HEK293 (cell line): ENCODE results near the gene PIGN.
"Not testable (repeated sequence)": the region's sequence is repeated elsewhere in the genome, so short reads cannot be mapped to it uniquely, and the experiment has no call there.

Source experiments
- CTCF ChIA-PET: fragments of 350-600 bp; formaldehyde crosslinking; extraction: SDS; loops from one replicate; lab custom pipeline; 2021; ENCODE audit warnings: antibody characterized with exemption; lab: Yijun Ruan, JAX
- POLR2A ChIA-PET: fragments of 300-600 bp; formaldehyde crosslinking; extraction: SDS; loops from one replicate; lab custom pipeline; 2020; ENCODE audit warnings: antibody characterized with exemption, inconsistent platforms; lab: Yijun Ruan, JAX
- H3K27ac ChIP-seq: fragments of 200-500 bp; sonication (Bioruptor generic); 2 replicates; pipeline ENCODE4 v1.5.1; 2014; ENCODE audit warnings: low read depth, low read length, control low read depth, inconsistent platforms; ENCODE audit errors: extremely low read depth
- H3K36me3 ChIP-seq, 2 experiments: fragments of 200-500 bp in 1 of 2; sonication (Bioruptor generic) in 1 of 2; 1 replicate in 1 of 2; 2 replicates in 1 of 2; pipeline ENCODE4 v1.5.1; 2014 to 2017; ENCODE audit warnings: inconsistent platforms in 2 of 2, low read length in 2 of 2; ENCODE audit not compliant: control insufficient read depth in 2 of 2, insufficient read depth in 1 of 2
- H3K4me1 ChIP-seq: fragments of 200-500 bp; sonication (Bioruptor generic); 2 replicates; pipeline ENCODE4 v1.5.1; 2014; ENCODE audit warnings: mild to moderate bottlenecking, low read length, inconsistent platforms; ENCODE audit not compliant: control insufficient read depth, insufficient read depth
- H3K4me3 ChIP-seq: 2 replicates; pipeline ENCODE4 v1.5.1; 2011; ENCODE audit warnings: low read depth, mild to moderate bottlenecking, control low read depth, low read length, moderate library complexity
- H3K9me3 ChIP-seq: fragments of 200-500 bp; sonication (Bioruptor generic); 2 replicates; pipeline ENCODE4 v1.5.1; 2014; ENCODE audit warnings: low read depth, low read length, inconsistent platforms; ENCODE audit not compliant: control insufficient read depth, insufficient read depth
- GLI2 ChIP-seq: fragments of 450-650 bp; formaldehyde crosslinking; IDR thresholded peaks from 2 replicates; pipeline ENCODE4; 2017; ENCODE audit warnings: missing biosample characterization, missing genetic modification characterization, low read depth, borderline replicate concordance
- MZF1 ChIP-seq: fragments of 450-650 bp; formaldehyde crosslinking; IDR thresholded peaks from 2 replicates; pipeline ENCODE4 v1.5.1; 2017; ENCODE audit warnings: missing biosample characterization, missing genetic modification characterization, borderline replicate concordance
- ZNF18 ChIP-seq: fragments of 450-650 bp; formaldehyde crosslinking; IDR thresholded peaks from 2 replicates; pipeline ENCODE4 v1.5.1; 2016; ENCODE audit warnings: missing biosample characterization, missing genetic modification characterization
- ZNF211 ChIP-seq: fragments of 450-650 bp; formaldehyde crosslinking; IDR thresholded peaks from 2 replicates; pipeline ENCODE4 v1.5.1; 2016; ENCODE audit warnings: low read depth, missing biosample characterization, missing genetic modification characterization
- ZNF23 ChIP-seq: fragments of 450-650 bp; formaldehyde crosslinking; IDR thresholded peaks from 2 replicates; pipeline ENCODE4 v1.5.1; 2016; ENCODE audit warnings: missing biosample characterization, missing genetic modification characterization, borderline replicate concordance
- ZNF302 ChIP-seq: fragments of 450-650 bp; formaldehyde crosslinking; IDR thresholded peaks from 2 replicates; pipeline ENCODE4 v1.5.1; 2016; ENCODE audit warnings: missing biosample characterization, missing genetic modification characterization, low read depth
- ZNF394 ChIP-seq: fragments of 450-650 bp; formaldehyde crosslinking; IDR thresholded peaks from 2 replicates; pipeline ENCODE4 v1.5.1; 2016; ENCODE audit warnings: missing biosample characterization, missing genetic modification characterization, mild to moderate bottlenecking, moderate library complexity, borderline replicate concordance
- ZNF513 ChIP-seq: fragments of 450-650 bp; IDR thresholded peaks from 2 replicates; pipeline ENCODE4 v1.5.1; 2018; ENCODE audit warnings: missing biosample characterization, missing genetic modification characterization
- ZNF549 ChIP-seq: fragments of 450-650 bp; IDR thresholded peaks from 2 replicates; pipeline ENCODE4 v1.5.1; 2018; ENCODE audit warnings: missing biosample characterization, missing genetic modification characterization, mild to moderate bottlenecking, inconsistent platforms, moderate library complexity
- ZNF580 ChIP-seq: fragments of 450-650 bp; formaldehyde crosslinking; IDR thresholded peaks from 2 replicates; pipeline ENCODE4 v1.5.1; 2016; ENCODE audit warnings: missing biosample characterization, missing genetic modification characterization
- ZNF621 ChIP-seq: fragments of 450-650 bp; formaldehyde crosslinking; IDR thresholded peaks from 2 replicates; pipeline ENCODE4 v1.5.1; 2017; ENCODE audit warnings: missing biosample characterization, missing genetic modification characterization
- TF ChIP-seq, protein P1 (sequence below): fragments of 450-650 bp; IDR thresholded peaks from 2 replicates; pipeline ENCODE4 v1.5.1; 2018; ENCODE audit warnings: missing biosample characterization, mild to moderate bottlenecking, missing genetic modification characterization
- TF ChIP-seq, protein P2 (sequence below): fragments of 450-650 bp; formaldehyde crosslinking; IDR thresholded peaks from 2 replicates; pipeline ENCODE4 v1.5.1; 2016; ENCODE audit warnings: missing biosample characterization, missing genetic modification characterization
- TF ChIP-seq, protein P3 (sequence below): fragments of 450-650 bp; formaldehyde crosslinking; conservative IDR thresholded peaks from 2 replicates; pipeline ENCODE4 v1.5.1; 2016; ENCODE audit warnings: low read depth, missing biosample characterization, missing genetic modification characterization

Gene PIGN

DNA sequence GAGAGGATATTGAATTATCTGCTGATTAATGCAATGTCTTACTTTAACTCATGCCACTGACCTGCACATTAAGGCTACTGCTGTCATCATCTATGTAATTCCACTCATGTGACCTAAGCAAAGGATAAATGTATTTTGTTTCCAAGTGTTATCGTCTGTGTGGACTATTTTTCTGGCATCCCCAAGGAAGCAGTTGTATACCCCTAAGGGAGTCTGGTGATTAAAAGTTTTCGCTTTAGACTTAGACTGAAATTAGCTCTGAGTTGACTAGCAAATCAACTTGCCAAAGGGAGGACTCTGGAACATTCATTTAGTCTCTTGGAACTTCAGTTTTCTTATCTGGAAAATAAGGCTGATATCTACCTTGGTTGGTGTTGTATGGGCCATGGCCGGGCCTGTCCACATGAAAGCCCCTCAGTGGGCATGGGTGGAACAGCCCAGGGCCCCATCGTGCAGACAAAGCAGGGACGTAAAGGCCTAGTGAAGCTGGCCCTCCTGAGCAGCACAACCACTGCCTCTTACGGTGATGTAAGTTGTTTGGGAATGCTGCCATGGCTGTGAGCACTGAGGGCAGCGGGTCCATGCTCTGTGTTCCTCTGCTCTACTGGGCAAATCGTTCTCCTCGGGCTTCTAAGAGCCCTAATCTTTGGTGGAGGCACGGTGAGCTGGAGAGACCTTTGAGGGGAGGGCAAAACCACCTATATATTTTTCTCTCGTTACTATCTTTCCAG, 149.7 kb downstream of the PIGN start:
- CTCF ChIA-PET: interaction anchor here (1.0 kb wide), 1 partner anchor 94 kb away, joined by 3 read pairs; no protein-coding TSS in a partner anchor
- Histone ChIP-seq H3K27ac (no peak overlapping the region), H3K9me3 (no peaks in the 10 kb centered on the region), H3K4me1 (peaks cover 2% of the 10 kb centered on the region; the same call in 1 of the 2 replicates), H3K36me3 (no peaks in the 10 kb centered on the region; a peak in 1 of 3 replicates), H3K4me3 (no peak overlapping the region)
- POLR2A ChIA-PET: no interaction called here
- TF ChIP-seq ZNF23 (tag by site-specific recombination): no peak
- no peak for TF ChIP-seq MZF1 (tag by site-specific recombination)
- no peak for TF ChIP-seq ZNF621 (tag by site-specific recombination)
- TF ChIP-seq, protein P1, sequence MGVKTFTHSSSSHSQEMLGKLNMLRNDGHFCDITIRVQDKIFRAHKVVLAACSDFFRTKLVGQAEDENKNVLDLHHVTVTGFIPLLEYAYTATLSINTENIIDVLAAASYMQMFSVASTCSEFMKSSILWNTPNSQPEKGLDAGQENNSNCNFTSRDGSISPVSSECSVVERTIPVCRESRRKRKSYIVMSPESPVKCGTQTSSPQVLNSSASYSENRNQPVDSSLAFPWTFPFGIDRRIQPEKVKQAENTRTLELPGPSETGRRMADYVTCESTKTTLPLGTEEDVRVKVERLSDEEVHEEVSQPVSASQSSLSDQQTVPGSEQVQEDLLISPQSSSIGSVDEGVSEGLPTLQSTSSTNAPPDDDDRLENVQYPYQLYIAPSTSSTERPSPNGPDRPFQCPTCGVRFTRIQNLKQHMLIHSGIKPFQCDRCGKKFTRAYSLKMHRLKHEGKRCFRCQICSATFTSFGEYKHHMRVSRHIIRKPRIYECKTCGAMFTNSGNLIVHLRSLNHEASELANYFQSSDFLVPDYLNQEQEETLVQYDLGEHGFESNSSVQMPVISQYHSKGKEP (tag by site-specific recombination): no peak
- no peak for TF ChIP-seq ZNF18
- no peak for TF ChIP-seq ZNF302
- TF ChIP-seq, protein P2, sequence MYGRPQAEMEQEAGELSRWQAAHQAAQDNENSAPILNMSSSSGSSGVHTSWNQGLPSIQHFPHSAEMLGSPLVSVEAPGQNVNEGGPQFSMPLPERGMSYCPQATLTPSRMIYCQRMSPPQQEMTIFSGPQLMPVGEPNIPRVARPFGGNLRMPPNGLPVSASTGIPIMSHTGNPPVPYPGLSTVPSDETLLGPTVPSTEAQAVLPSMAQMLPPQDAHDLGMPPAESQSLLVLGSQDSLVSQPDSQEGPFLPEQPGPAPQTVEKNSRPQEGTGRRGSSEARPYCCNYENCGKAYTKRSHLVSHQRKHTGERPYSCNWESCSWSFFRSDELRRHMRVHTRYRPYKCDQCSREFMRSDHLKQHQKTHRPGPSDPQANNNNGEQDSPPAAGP (tag by site-specific recombination): no peak
- TF ChIP-seq, protein P3, sequence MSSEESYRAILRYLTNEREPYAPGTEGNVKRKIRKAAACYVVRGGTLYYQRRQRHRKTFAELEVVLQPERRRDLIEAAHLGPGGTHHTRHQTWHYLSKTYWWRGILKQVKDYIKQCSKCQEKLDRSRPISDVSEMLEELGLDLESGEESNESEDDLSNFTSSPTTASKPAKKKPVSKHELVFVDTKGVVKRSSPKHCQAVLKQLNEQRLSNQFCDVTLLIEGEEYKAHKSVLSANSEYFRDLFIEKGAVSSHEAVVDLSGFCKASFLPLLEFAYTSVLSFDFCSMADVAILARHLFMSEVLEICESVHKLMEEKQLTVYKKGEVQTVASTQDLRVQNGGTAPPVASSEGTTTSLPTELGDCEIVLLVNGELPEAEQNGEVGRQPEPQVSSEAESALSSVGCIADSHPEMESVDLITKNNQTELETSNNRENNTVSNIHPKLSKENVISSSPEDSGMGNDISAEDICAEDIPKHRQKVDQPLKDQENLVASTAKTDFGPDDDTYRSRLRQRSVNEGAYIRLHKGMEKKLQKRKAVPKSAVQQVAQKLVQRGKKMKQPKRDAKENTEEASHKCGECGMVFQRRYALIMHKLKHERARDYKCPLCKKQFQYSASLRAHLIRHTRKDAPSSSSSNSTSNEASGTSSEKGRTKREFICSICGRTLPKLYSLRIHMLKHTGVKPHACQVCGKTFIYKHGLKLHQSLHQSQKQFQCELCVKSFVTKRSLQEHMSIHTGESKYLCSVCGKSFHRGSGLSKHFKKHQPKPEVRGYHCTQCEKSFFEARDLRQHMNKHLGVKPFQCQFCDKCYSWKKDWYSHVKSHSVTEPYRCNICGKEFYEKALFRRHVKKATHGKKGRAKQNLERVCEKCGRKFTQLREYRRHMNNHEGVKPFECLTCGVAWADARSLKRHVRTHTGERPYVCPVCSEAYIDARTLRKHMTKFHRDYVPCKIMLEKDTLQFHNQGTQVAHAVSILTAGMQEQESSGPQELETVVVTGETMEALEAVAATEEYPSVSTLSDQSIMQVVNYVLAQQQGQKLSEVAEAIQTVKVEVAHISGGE (tag by site-specific recombination): no peak
- no peak for TF ChIP-seq ZNF513 (tag by site-specific recombination)
- TF ChIP-seq ZNF580 (tag by site-specific recombination): no peak
- TF ChIP-seq ZNF394 (tag by site-specific recombination): no peak
- TF ChIP-seq GLI2 (tag by site-specific recombination): no peak
- no peak for TF ChIP-seq ZNF549 (tag by site-specific recombination)
- no peak for TF ChIP-seq ZNF211 (tag by site-specific recombination)

- H3K27ac ChIP-seq, CTCF ChIA-PET, POLR2A ChIA-PET, H3K4me1 ChIP-seq, H3K36me3 ChIP-seq, H3K9me3 ChIP-seq, H3K4me3 ChIP-seq: not testable (repeated sequence)
Observed at GRCh38 chr18:62034286-62034685, 152.6 kb downstream of the PIGN start.
